ENCODE results near the gene GLI3.

DNA sequence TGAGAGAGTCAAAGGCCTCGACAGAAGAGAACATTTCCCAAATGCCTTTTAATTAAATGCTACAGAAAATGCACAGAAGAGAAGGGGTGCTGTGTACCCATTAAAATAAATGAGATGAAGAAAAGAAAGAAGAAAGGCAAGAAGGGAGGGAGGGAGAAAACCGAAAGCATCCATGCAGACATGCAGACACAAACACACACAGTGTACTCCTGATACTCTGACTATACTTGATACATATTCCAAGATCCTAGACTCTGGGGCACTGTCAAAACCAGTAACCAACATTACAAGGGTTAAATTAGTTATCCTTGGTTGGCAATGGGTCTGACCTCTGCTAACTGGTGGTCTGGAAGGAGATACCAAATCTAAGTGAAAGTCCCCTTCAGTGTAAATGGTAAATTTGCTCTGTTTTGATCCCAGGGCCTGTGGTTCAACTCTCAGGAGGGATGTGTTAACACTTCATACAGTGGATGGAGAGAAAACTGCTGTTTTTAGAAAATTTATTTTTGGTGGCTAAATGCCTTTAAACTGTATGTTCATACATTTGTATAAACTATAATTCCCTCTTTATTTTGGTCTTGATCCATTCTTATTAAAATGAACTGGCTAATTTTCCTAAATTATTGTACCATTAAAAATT lies 241.3 kb downstream of the GLI3 start:
- TF ChIP-seq, protein P1, sequence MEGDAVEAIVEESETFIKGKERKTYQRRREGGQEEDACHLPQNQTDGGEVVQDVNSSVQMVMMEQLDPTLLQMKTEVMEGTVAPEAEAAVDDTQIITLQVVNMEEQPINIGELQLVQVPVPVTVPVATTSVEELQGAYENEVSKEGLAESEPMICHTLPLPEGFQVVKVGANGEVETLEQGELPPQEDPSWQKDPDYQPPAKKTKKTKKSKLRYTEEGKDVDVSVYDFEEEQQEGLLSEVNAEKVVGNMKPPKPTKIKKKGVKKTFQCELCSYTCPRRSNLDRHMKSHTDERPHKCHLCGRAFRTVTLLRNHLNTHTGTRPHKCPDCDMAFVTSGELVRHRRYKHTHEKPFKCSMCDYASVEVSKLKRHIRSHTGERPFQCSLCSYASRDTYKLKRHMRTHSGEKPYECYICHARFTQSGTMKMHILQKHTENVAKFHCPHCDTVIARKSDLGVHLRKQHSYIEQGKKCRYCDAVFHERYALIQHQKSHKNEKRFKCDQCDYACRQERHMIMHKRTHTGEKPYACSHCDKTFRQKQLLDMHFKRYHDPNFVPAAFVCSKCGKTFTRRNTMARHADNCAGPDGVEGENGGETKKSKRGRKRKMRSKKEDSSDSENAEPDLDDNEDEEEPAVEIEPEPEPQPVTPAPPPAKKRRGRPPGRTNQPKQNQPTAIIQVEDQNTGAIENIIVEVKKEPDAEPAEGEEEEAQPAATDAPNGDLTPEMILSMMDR (IDR thresholded peaks at IDR 0.05; ENCODE audit: borderline replicate concordance, extremely low read depth, low read length, poor library complexity, severe bottlenecking) = no peak
- TF ChIP-seq EZH2 (IDR thresholded peaks at IDR 0.05; ENCODE audit: borderline replicate concordance, low read depth, low read length, severe bottlenecking) = no peak

All from DND-41 (cell line).